Suprapubic skin (tissue), 4 donors: ENCODE data around the gene CD19. TPM values are rescaled to one million over a fixed set of nuclear protein-coding genes. Genes with fewer than 3 reads are reported as not detected.

ENCODE experiments used
- DNase-seq, 2 donors: peaks; one replicate each; pipeline ENCODE4 v3.0.0-alpha.2; 2019; ENCODE audit warnings: low spot score in 2 of 2
- H3K27ac ChIP-seq: fragments of 200-600 bp; sonication (generic); one replicate; pipeline ENCODE4 v1.5.1; 2019
- H3K27me3 ChIP-seq: fragments of 200-600 bp; sonication (generic); one replicate; pipeline ENCODE4 v1.5.1; 2019
- H3K36me3 ChIP-seq: fragments of 200-600 bp; sonication (generic); one replicate; pipeline ENCODE4 v1.5.1; 2019
- H3K4me1 ChIP-seq: fragments of 200-600 bp; sonication (generic); one replicate; pipeline ENCODE4 v1.5.1; 2019
- H3K4me3 ChIP-seq: fragments of 200-600 bp; sonication (generic); one replicate; pipeline ENCODE4 v1.5.1; 2019; ENCODE audit warnings: mild to moderate bottlenecking
- H3K9me3 ChIP-seq: fragments of 200-600 bp; sonication (generic); one replicate; pipeline ENCODE4 v1.5.1; 2019
- CTCF ChIP-seq, 2 donors: fragments of 200-600 bp in 1 of 2; fragments of 450-650 bp in 1 of 2; sonication (generic) in 1 of 2; IDR thresholded peaks; one replicate each; pipeline ENCODE4 v1.5.1; 2016 to 2019; ENCODE audit warnings: antibody characterized with exemption in 2 of 2, mild to moderate bottlenecking in 1 of 2, moderate library complexity in 1 of 2
- EP300 ChIP-seq: sonication (generic); formaldehyde crosslinking; IDR thresholded peaks from one replicate; pipeline ENCODE4 v1.6.1; 2017; ENCODE audit warnings: antibody characterized with exemption
- POLR2A ChIP-seq, 2 donors: fragments of 450-650 bp; IDR thresholded peaks; one replicate each; pipeline ENCODE4 v1.6.1; 2017; ENCODE audit warnings: antibody characterized with exemption in 2 of 2, mild to moderate bottlenecking in 2 of 2, moderate library complexity in 2 of 2
- POLR2AphosphoS5 ChIP-seq, 3 donors: sonication (generic); formaldehyde crosslinking; IDR thresholded peaks; one replicate each; pipeline ENCODE4 v1.6.1; 2017; ENCODE audit warnings: antibody characterized with exemption in 3 of 3
- WGBS: methylation state at CpG from one replicate; pipeline ENCODE4 v1.1.5; 2018; 5-methylcytosine and 5-hydroxymethylcytosine counted together
- total RNA-seq, 4 donors: library from RNA; depleted of rRNA; stranded (reverse); fragments of >200 nt; gene quantifications; one replicate each; pipeline ENCODE4 v1.1.0, GENCODE V29; 2016

The CD19 gene
- total RNA-seq, 4 donors from 2014 or later = 0.47 to 2.0 TPM; not detected in 2

GRCh38 chr16:28987170-28987853 is 55.5 kb downstream of the CD19 start:
- no peak for DNase-seq
- WGBS = 95% methylated on average over 4 of the region's 4 CpGs
- Histone ChIP-seq H3K4me3 (no peak overlapping the region), H3K9me3 (no peaks in the 10 kb centered on the region), H3K4me1 (no peaks in the 10 kb centered on the region), H3K27me3 (no peaks in the 10 kb centered on the region), H3K27ac (no peak overlapping the region), H3K36me3 (peaks cover 73% of the 10 kb centered on the region)
- TF ChIP-seq POLR2AphosphoS5 (IDR thresholded peaks at IDR 0.05) (no peak), POLR2A (IDR thresholded peaks at IDR 0.05) (no peak), CTCF (IDR thresholded peaks at IDR 0.05) (no peak), EP300 (no peak)

Other genes with a start within 250 kb of the CD19 start
- gene EIF3C, start 220.5 kb upstream of the CD19 start, total RNA-seq = 100 to 1,000 TPM; 105 to 235 (median 181) TPM
- 1 to 10 TPM; 3.3 to 9.5 (median 6.1) TPM for gene NPIPB9, start 180.2 kb upstream of the CD19 start, total RNA-seq
- gene ATXN2L, start 109.0 kb upstream of the CD19 start, total RNA-seq = 100 to 1,000 TPM in 3 of 4 donors, 10 to 100 TPM in 1; 88.5 to 236 (median 148) TPM
- gene TUFM, start 85.6 kb upstream of the CD19 start, total RNA-seq = 100 to 1,000 TPM in 3 of 4 donors, 10 to 100 TPM in 1; 83.0 to 121 (median 107) TPM
- 10 to 100 TPM; 27.9 to 47.9 (median 37.3) TPM for gene SH2B1, start 68.1 kb upstream of the CD19 start, total RNA-seq
- under 1 TPM in 2 of 4 donors, not detected in 2; 0.34 to 0.72 TPM for gene ATP2A1, start 53.5 kb upstream of the CD19 start, total RNA-seq
- gene RABEP2, start 6.7 kb upstream of the CD19 start, total RNA-seq = 100 to 1,000 TPM in 1 of 4 donors, 10 to 100 TPM in 3; 66.7 to 108 (median 81.5) TPM
- gene NFATC2IP, start 19.0 kb downstream of the CD19 start, total RNA-seq = 10 to 100 TPM; 26.4 to 65.3 (median 35.1) TPM
- gene SPNS1, start 42.8 kb downstream of the CD19 start, total RNA-seq = 10 to 100 TPM; 26.0 to 42.8 (median 32.7) TPM
- gene LAT, start 53.1 kb downstream of the CD19 start, total RNA-seq = 10 to 100 TPM in 2 of 4 donors, 1 to 10 TPM in 2; 1.3 to 17.9 (median 9.9) TPM